GM19463 (cell line): ENCODE results near the gene TMEM187.

ENCODE experiments used
- ATAC-seq: cut with Tn5 transposase; IDR thresholded peaks from one replicate; pipeline ENCODE4 v1.9.1; 2021; ENCODE audit warnings: mild to moderate bottlenecking, moderate library complexity; ENCODE audit not compliant: unreplicated experiment

The TMEM187 gene

DNA sequence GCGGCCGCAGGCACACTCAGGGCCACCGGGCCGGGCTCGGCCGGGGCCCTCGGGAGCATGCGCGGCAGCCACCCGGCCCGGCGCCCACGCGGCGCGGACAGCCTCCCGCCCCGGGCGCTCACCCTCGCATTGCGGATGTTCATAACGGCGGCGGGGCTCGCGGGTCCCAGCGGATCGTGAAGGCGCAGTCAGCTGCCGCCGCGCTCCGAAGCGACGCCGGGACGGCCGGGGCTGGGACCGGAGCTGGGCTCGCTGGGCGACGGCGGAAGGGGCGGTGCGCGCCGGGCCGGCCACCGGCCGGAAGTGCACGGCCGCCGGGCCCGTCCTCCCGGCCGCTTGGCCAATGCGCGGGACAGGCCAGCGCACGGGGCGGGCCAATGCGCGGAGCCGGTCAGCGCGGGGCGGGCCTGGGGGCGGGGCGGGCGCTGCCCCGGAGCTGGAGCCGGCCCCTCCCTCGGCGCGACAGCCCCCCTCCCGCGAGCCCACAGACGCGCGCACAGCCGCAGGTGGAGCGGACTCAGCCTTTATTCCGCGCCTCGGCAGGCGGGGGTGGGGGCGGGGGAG, 37.7 kb upstream of the TMEM187 start, which contains the start of gene NAA10:
Gene NAA10 (minus strand): TSS at position 276 of the 564 bp plus-strand sequence. CDS start 133 bp downstream, at position 143.
- peak; percentile 92 for ATAC-seq

DNA sequence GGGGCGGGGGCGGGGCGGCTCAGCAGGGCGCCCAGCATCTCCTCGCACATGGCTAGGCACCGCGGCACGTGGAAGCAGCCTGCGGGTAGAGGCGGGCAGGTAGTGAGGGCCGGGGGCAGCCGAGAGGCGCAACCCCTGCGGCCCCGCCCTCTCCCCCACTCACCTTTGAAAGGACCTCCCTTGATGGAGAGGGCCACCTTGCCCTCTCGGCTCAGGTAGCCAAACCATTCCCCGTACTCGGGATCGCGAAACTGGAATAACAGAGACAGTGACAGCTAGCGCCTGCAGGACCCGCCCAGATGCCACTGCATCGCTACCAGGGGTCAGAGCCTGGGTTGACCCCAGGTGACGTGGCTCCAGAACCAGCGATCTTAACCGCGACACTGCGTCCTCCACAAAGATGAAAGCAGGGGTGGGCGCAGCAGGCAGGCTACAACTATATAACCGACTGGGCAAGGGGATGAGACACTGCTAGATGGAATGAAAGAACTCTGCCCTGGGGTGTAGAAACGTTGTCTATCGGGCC, 37.2 kb upstream of the TMEM187 start:
- peak; percentile 15 for ATAC-seq

DNA sequence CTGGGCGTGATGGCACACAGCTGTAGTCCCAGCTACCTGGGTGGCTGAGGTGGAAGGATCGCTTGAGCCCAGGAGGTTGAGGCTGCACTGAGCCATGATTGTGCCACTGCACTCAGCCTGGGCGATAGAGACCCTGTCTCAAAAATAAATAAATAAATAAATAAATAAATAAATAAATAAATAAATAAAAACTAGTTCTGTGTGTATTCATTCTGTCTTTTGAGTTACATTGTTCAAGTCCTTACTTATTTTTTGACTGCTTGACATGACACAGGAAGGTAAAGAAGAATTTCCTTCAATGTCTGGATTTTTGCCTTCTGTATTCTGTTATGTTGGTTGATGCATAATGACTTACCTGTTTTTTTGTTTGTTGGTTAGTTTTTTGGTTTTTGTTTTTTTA, 35.5 kb upstream of the TMEM187 start:
- ATAC-seq: no peak

DNA sequence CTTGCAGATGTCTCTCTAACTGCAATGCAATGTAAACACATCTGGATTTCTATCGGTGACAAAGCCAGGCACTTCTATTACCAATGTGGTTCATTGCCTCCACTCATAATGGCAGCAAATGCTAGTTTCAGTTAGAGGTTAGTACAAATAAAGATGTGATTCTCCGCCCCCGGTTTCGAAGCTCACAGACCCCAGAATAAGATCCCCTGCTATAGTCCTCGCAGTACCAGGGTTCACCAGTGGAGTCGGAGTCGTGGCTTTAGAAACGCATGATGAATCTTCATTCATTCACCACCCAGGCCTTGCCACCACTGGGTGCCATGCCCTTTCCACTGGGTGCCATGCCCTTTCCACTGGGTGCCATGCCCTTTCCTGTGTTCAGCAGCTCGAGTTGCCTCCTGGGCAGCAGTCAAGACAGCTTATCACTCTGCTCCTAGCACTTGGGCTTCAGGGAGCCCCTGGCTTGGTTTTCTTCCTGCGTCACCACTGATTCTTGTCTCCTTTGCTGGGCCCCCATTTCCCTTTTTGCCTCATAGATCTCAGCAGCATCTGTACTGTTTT, 34.2 kb upstream of the TMEM187 start:
- no peak for ATAC-seq

DNA sequence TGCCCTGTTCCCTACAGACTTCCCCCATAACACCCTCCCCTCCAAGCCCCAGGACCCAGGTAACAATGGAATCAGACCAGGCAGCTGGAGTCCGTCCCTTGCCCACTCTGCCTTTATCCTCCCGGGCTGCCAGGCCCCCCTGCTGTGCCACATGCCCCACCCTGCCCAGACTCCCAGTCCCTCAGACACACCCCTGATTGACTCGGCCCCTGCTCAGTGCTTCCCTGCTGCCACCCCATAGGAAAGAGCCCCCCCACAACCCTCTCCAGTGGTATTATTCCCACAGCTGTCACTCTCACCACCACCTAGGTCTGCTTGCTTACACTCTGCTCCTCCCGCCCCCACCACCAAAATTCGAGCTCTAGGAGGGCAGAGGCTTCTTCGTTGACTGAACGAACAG, 33.0 kb upstream of the TMEM187 start:
- no peak for ATAC-seq

DNA sequence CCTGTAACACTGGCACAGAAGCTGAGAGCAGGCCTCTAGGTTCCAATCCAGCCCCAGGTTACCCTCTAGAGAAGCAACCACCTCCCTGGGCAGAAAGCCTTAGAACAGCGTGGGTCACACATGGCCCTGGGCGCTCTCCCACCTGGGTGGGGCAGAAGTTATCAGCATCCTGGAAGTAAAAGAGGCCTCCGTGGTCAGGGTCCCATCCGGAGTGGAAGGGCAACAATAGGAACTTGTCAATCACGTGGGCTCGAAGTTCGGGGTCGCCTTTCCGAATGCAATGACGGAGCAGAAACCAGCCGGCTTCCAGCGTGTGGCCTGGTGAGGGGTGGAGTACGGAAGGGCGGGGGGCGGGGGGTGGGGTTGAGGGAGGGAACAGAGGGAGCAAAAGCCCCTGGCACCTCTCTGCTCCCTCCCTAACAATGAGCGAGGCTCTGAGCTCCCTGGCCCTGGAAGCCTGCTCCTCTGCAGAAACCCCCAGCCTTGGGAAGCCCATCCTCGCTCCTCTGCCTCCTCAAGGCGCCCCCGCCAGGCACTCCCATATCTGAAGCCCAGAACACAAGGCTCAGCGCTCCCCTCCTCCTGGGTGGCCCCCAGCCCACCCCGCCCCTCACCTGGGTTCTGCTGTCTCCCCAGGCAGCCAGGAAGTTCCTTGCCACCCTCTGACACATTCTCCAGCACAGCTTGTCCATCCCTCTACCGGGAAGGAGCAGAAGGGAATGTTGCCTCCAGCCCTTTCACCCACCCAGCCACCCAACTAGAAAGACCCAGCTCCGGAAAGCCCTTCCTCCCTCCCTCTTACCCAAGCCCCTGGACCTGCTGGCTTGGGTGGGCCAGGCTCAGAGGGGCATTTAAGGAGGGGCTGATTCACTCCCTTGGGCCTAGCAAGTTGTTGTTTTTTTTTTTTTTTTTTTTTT, 31.0 kb upstream of the TMEM187 start:
- ATAC-seq: no peak

DNA sequence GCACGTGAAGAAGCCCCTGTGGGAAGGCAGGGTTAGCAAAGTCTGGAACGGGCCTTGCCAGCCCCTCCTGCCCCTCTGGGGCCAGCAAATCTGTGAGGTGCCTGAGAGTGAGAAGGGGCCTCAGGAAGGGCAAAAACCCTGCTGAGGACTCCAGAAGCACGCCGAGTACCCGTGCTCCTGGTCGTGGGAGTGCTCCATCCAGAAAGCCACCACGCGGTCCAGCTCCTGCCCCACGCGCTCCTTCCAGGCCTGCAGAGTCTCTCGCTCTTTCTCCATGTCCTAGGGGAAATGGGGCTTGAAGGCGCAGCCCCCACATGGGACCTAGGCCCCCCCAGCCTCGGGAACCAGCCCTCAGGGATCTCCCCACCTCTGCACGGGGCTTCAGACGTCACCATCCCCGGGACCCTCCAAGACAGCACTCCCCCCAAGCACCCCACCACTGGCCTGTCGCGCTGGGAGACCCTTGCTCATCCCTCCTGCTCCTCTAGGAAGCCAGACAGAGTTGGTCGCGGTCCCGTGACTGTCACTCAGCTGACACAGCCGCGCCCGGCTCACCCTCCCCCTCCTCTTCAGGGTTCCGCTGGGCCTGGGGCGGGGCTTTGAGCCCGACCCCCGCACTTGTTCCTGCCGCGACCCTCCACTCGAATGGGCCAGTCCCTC, 28.3 kb upstream of the TMEM187 start, which contains the start of gene RENBP:
Gene RENBP (minus strand): TSS at position 504 of the 660 bp plus-strand sequence. CDS start 33 bp downstream, at position 471.
- peak; percentile 47 for ATAC-seq

DNA sequence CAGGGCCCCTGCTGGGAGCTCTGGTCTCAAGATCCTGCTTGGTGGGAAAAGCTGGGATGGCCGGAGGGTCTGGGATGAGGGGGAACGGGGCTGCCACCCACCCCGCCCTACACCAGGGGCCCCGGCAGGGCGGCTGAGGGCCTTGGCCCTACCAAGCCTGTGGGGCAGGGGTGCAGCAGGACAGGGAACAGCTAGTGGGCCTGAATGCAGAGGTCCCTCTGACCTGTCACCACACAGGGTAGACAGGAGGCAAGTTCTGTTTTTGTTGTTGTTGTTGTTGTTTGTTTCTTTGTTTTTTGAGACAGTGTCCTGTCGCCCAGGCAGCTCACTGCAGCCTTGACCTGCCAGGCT, 27.8 kb upstream of the TMEM187 start:
- ATAC-seq: peak; percentile 16

DNA sequence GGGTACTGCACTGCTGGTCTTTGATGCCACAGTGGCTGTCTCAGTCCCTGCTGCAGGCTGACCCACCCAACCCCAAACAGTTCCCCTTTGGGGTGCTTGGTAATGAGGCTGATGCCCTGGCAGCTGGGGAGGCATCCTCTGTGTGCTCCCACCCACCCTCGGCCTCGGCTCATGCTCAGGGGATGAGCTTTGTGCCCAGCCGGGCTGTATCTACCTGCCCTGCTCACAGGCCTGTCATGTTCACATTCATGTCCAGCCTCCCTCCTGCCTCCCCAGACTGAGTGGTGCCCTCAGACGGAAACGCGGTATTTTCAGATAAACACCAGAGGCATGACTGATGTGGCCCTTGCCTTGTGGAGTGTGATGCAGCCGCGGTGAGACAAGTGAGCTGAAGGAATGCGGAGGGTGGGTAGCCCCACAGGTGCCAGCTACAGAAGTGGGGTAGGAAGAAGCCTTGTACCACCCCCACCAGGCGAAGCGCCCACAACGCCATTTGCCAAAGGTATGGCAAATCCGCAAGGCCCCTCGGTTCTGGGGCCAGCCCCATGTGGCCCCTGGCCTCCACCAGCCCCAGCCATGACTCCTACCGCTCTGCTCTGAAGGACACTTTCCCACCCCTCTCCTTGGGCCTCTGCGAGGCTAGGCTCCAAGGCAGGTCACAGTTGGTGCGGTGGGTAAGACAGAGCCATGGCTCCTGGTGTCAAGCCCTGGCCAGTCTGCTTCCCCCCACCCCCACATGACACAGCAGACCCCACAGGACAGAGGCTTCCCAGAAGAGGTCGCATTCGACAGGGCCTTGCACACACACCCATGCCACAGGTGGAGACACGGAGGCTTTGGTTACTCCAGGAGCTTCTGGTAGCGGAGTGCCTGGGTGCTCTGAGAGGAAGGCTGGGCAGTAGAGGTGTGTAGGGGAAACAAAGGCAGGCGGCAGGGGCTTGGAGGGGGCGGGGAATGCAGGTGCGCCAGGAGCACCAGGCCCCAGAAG, 26.3 kb upstream of the TMEM187 start:
- ATAC-seq: no peak

DNA sequence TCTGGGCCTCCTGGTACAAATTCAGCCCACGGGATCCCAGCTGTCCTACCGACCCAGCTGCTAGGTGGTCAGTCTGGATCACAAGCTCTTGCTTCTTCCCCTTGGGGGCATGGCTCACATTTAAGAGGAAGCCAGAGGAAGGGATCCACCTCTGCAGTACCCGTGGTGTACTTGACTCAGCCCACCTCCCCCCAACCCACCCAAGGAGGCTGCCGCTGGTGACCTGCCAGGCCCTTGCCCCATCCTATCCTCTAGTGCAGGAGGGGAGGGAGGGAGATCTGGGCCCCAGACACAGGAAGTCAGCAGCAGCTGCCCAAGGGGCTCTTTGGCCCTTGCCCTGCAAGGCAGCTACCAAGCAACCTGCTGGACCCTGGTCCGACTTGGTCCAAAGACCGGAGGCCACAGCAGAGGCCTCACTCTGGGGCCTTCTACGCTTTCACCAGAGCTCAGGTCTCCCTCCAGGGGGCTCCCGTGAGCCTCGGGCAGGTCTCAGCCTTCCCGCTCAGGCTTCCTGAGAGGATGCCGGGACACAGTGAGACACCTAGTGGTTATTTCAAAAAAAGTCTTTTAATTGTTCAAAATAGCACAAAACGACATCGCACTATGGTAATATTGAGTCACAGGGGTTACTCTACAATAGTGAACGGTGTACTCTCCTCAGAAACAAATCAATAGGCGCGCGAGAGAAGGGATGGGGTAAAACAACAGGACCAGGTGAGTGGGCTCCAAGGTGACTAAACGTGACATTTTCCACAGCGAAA, 25.4 kb upstream of the TMEM187 start:
- ATAC-seq: peak; percentile 85

DNA sequence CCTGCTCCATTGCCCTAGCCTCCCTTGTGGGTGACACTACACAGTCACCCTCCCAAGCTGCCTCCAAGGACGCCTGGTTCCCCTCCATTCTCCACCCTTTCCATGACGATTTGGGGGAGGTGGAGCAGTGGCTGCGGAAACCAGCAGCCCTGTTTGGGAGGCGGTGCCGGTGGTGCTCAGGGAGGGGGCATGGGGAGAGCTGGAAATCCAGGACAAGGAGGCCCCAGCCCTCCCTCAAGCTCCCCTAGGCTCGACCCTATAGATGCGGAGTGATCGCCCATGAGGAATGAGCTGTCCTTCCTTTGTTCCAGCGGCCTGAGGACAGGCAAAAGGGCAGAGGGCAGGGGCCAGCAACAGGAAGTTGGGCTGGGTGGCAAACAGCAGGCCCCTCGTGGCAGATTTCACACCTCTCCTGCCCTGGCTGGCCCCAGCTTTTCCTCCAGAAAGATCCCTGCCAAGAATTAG, 24.5 kb upstream of the TMEM187 start:
- ATAC-seq: no peak

DNA sequence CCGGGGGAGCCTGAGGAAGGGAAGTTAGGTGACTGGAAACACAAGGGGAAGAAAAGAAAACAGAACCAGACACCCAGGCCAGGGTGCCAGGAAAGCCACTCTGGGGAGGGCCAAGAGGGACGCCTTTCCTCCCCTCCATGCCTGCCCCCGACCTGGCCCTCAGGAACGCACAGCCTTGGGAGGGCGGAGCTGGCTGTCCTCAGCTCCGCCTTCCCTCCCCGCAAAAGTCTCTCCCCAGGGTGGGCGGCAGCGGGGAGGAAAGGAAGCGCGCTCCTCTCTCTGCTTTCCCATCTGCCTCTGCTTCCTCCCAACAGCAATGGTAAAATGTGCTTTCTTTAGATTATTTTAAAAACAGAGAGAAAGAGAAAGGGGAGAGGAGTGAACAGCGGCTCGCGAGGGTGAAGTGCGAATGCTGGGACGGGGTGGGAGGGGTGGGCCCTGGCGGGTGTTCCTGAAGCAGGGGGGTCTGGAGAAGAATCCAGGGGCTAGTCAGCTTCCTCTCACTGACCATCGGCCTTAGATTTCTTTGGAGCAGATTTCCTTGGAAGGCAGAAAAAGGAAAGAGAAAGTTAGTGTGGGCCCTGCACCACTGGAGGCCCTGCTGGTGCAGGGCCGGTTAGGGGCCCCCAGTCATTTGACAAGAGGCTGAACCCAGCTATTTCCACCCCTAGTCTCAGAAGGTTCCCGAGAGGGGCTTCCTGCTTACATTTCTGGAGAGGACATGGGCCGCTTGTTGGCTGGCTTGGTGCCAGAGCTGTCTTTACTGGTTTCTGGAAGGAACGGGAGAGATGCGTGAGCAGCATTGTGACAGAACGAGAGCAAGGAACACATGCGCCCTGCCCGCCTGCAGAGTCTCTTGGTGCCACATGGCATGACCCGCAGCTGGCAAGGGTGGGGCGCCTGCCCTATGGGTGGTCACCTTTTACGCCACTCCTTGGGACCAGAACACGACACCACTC, 23.4 kb upstream of the TMEM187 start:
- no peak for ATAC-seq

DNA sequence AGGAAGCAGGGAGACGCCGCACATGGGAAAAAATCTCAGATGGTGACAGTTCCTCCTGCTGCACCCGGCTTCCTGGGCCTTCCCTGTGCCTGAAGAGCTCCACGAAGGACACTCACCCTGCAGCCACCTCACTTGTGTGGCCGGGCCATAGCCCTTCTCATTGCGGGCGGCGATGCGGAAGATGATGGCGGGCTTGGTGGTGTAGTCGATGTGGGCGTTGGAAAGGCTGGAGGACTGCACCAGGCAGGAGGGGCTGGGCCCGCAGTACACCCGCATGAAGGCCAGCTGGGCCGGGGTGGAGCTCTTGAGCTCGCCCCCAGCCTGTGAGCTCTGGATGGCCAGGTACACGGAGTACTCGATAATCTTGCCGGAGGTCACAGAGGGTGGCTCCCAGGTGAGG, 22.4 kb upstream of the TMEM187 start:
- no peak for ATAC-seq

DNA sequence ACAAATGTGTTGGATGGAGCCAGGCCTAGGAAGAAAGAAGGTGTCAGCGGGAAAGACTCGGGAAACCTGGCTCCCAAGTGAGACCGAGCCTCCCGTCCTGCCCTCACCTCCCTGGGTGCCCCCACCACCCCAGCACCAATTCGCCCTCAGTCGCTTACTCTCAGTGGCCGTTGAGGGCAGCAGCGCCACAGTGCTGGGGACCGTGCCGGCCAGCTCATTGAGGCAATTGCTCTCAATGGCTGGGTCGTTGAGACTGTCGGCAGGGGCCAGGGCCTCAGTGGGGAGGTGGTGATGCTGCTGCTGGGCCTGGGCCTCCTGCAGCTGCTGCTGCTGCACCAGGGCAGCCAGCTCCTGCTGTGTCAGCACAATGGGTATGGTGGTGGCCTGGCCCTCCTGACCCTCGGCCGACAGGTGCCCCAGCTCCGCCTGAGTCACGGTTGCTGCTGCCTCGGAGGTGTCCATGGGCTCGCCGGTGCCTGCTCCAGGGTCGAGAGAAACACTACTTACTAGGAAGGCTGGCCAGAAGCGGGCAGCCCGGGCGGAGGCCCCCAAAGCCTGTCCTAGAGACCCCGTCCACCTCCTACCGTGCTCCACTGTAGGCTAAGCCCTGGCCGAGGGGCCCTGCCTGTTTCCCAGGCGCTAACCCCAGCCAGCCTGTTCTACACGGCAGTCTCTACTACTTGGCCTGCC, 20.7 kb upstream of the TMEM187 start:
- no peak for ATAC-seq

DNA sequence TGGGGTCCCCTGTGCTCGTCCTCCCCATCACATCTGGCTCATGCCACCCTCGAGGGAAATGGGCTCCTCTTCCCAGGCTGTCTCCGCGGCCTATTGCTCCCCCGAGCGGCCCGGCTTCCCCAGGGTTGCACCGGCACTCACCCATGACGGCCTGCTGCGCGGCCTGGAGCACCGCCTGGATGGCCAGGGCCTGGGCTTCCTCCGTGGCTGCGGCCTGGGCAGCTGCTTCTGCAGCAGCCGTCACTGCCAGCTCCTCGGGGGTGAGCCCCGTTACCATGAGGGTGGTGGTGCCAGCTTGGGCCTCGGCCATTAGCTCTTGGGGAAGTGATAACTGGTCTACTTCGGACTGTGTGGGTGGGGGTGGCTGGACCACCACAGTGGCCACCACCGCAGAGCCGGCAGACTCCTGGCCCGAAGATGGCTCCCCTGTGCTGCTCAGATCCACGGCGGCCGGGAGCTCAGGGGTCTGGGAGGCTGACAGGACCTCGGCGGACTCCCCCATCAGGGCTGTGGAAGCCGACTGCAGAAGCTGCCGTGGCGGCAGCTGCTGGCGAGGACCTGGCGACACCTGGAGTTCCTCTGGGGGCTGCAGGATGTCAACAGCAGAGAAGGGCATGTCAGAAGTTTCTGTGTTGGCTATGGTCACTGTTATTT, 20.1 kb upstream of the TMEM187 start:
- ATAC-seq: no peak

DNA sequence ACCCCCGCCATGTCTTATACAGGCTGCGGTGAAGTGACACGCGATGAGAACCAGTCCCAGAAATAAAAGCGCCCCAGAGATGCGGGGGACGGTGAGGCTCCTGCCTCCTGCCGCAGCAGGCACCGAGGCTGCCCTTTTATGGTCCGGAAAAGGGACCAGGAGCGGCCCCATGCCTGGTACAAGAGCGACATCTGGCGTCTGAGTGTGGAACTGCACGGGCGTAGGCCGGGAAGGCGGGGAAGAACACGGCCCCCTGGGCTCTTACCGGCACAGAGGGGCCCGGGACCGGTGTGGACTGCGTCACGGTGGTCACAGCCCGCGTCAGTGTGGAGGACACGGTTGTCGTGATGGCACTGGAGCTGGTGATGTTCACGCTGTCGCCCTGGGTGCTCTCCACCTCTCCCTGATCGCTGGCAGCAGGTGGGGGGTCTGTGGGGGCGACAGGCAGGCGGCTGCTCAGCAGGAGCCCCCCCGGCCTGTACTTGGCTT, 19.2 kb upstream of the TMEM187 start:
- ATAC-seq: peak; percentile 69
